IPS-20b (cell line): ENCODE data around the gene CCDC198.

Experiments
- H3K27ac ChIP-seq: one replicate; pipeline ENCODE4 v1.5.1; 2013; ENCODE audit warnings: low read length
- H3K27me3 ChIP-seq: 2 replicates; pipeline ENCODE4 v1.6.1; 2013; ENCODE audit warnings: mild to moderate bottlenecking, low read length, inconsistent platforms; ENCODE audit not compliant: insufficient read depth
- H3K36me3 ChIP-seq: 2 replicates; pipeline ENCODE4 v1.6.1; 2013; ENCODE audit warnings: low read depth, mild to moderate bottlenecking, inconsistent platforms, low read length, moderate library complexity; ENCODE audit not compliant: insufficient read depth
- H3K4me1 ChIP-seq: 2 replicates; pipeline ENCODE4 v1.6.1; 2013; ENCODE audit warnings: mild to moderate bottlenecking, control low read depth, inconsistent platforms, low read length, moderate library complexity; ENCODE audit not compliant: insufficient read depth
- H3K4me3 ChIP-seq: 2 replicates; pipeline ENCODE4 v1.5.1; 2013; ENCODE audit warnings: mild to moderate bottlenecking, low read length, inconsistent platforms
- H3K9ac ChIP-seq: 2 replicates; pipeline ENCODE4 v1.6.1; 2013; ENCODE audit warnings: low read depth, mild to moderate bottlenecking, inconsistent platforms, low read length, moderate library complexity
- H3K9me3 ChIP-seq: 2 replicates; pipeline ENCODE4 v1.6.1; 2013; ENCODE audit warnings: mild to moderate bottlenecking, low read depth, low read length, inconsistent platforms; ENCODE audit not compliant: insufficient read depth

The CCDC198 gene, protein sequence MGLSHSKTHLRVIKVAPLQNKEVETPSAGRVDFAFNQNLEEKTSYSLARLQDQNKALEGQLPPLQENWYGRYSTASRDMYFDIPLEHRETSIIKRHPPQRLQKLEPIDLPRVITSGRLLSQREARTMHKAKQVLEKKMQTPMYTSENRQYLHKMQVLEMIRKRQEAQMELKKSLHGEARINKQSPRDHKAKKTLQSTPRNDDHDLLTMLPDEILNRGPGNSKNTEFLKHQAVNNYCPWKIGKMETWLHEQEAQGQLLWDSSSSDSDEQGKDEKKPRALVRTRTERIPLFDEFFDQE

GRCh38 chr14:57493467-57494181, at the start of gene CCDC198:
TSS of gene CCDC198 (minus strand) at chr14:57493857. CDS start at chr14:57493715, 142 bp downstream.
- H3K4me1 ChIP-seq = peaks cover 3% of the 10 kb centered on the region
- H3K36me3 ChIP-seq = no peaks in the 10 kb centered on the region
- H3K9me3 ChIP-seq = no peaks in the 10 kb centered on the region
- H3K27ac ChIP-seq = no peak within 1 kb of the TSS
- no peak within 1 kb of the TSS for H3K4me3 ChIP-seq
- no peak within 1 kb of the TSS for H3K9ac ChIP-seq
- no peaks in the 10 kb centered on the region for H3K27me3 ChIP-seq

DNA sequence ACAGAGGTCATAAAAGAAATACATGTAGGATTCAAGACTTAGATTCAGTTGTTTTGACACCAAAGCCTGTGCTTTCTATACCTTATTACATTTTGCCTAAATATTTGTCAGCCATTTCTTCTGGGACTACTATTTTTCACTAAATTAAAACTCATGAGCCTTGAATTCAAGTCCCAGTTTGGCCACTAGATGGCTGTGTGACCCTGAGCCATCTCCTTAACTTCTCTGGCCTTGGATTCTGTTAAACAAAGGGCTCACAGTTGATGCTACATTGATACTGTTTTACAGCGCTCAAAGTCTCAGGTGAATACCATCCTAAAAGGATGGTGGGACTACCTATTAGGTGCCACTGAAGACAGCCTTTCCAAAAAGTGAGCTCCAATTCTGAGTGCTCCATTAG, 39.6 kb upstream of the CCDC198 start:
- H3K4me1 ChIP-seq = no peaks in the 10 kb centered on the region
- H3K27ac ChIP-seq = no peak overlapping the region
- H3K9me3 ChIP-seq = no peaks in the 10 kb centered on the region
- H3K36me3 ChIP-seq = no peaks in the 10 kb centered on the region
- H3K27me3 ChIP-seq = no peaks in the 10 kb centered on the region
- no peak overlapping the region for H3K4me3 ChIP-seq
- no peak overlapping the region for H3K9ac ChIP-seq

GRCh38 chr14:57530571-57530970, 36.9 kb upstream of the CCDC198 start:
- Histone ChIP-seq H3K4me3 (no peak overlapping the region), H3K36me3 (no peaks in the 10 kb centered on the region), H3K27ac (no peak overlapping the region), H3K27me3 (no peaks in the 10 kb centered on the region), H3K9ac (no peak overlapping the region), H3K4me1 (no peaks in the 10 kb centered on the region), H3K9me3 (no peaks in the 10 kb centered on the region)

- Histone ChIP-seq H3K4me1 (no peaks in the 10 kb centered on the region), H3K9me3 (no peaks in the 10 kb centered on the region), H3K4me3 (no peak overlapping the region), H3K27me3 (no peaks in the 10 kb centered on the region), H3K9ac (no peak overlapping the region), H3K36me3 (no peaks in the 10 kb centered on the region), H3K27ac (no peak overlapping the region)
Observed at GRCh38 chr14:57526942-57527341, 33.3 kb upstream of the CCDC198 start.

DNA sequence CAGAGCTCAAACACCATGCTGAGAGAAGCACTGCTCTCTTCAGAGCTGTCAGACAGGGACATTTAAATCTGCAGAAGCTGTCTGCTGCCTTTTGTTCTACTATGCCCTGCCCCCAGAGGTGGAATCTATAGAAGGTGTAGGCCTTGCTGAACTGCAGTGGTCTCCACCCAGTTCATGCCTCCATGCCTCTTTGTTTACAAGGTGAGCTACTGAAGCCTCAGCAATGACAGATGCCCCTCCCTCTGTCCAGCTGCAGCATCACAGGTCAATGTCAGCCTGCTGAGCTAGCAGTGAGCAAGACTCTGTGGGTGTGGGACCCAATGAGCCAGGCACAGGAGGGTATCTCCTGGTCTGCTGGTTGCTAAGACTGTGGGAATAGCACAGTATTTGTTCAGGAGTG, 25.4 kb upstream of the CCDC198 start:
- no peaks in the 10 kb centered on the region for H3K36me3 ChIP-seq
- H3K27ac ChIP-seq = no peak overlapping the region
- H3K4me3 ChIP-seq = no peak overlapping the region
- no peaks in the 10 kb centered on the region for H3K9me3 ChIP-seq
- H3K4me1 ChIP-seq = no peaks in the 10 kb centered on the region
- no peak overlapping the region for H3K9ac ChIP-seq
- H3K27me3 ChIP-seq = no peaks in the 10 kb centered on the region

DNA sequence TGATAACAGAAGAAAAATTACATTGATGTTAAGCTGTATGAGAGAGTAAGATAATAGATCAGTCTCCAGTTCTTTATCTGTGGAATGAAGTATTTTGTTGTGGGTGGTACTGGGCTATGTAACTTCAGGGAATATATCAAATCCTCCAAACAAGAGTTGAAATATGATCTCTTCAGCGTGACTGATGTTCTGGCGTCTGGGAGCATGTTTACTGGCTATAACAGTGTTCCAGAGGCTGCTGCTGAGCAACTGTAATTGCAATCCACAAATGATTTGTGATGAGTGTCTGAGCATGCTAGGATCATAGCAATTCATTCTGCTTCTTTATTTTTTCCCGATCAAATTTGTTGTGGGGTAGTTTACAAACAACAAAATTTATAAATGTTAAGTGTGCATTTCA, 18.6 kb upstream of the CCDC198 start:
- Histone ChIP-seq H3K4me3 (no peak overlapping the region), H3K36me3 (no peaks in the 10 kb centered on the region), H3K27me3 (no peaks in the 10 kb centered on the region), H3K9me3 (no peaks in the 10 kb centered on the region), H3K9ac (no peak overlapping the region), H3K4me1 (no peaks in the 10 kb centered on the region), H3K27ac (no peak overlapping the region)

GRCh38 chr14:57508756-57509155, 15.1 kb upstream of the CCDC198 start:
- H3K27ac ChIP-seq = no peak overlapping the region
- no peak overlapping the region for H3K4me3 ChIP-seq
- H3K36me3 ChIP-seq = no peaks in the 10 kb centered on the region
- H3K9ac ChIP-seq = no peak overlapping the region
- H3K9me3 ChIP-seq = no peaks in the 10 kb centered on the region
- H3K27me3 ChIP-seq = no peaks in the 10 kb centered on the region
- no peaks in the 10 kb centered on the region for H3K4me1 ChIP-seq

GRCh38 chr14:57502586-57503254, 9.1 kb upstream of the CCDC198 start:
- Histone ChIP-seq H3K9ac (no peak overlapping the region), H3K4me1 (peaks cover 6% of the 10 kb centered on the region; the same call in 1 of the 2 replicates), H3K9me3 (no peaks in the 10 kb centered on the region), H3K4me3 (no peak overlapping the region), H3K36me3 (no peaks in the 10 kb centered on the region), H3K27me3 (no peaks in the 10 kb centered on the region), H3K27ac (no peak overlapping the region)

DNA sequence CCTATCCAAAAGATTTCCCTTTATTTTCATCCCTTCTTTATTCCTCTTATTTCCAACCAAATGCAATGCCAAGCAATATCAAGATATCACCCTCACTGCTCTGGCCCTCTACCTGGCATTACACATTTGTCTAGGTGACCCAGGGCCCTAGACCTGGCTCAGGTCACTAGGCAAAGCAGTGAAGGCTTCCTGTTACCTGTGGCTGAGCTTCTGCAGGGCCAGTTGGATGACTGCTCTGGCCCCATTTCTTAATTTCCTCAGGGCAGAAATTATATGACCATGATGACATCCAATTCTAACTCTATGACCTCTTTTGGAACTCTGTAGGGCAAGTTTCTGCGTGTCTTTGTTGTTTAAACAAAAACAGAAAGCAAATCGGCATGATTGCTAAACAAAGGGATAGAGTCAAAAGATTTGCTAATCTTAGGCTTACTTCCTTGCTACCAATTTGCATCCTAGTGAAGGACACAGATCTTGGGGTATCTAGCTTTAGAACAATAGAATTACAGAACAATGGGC, 7.4 kb upstream of the CCDC198 start:
- H3K9me3 ChIP-seq = no peaks in the 10 kb centered on the region
- no peak overlapping the region for H3K9ac ChIP-seq
- no peaks in the 10 kb centered on the region for H3K27me3 ChIP-seq
- H3K36me3 ChIP-seq = no peaks in the 10 kb centered on the region
- H3K27ac ChIP-seq = no peak overlapping the region
- peaks cover 6% of the 10 kb centered on the region; the same call in 1 of the 2 replicates for H3K4me1 ChIP-seq
- H3K4me3 ChIP-seq = no peak overlapping the region

GRCh38 chr14:57498659-57499058, 5.0 kb upstream of the CCDC198 start:
- peaks cover 9% of the 10 kb centered on the region; the same call in 1 of the 2 replicates for H3K4me1 ChIP-seq
- H3K27me3 ChIP-seq = no peaks in the 10 kb centered on the region

GRCh38 chr14:57498035-57498434, 4.4 kb upstream of the CCDC198 start:
- H3K9me3 ChIP-seq = no peaks in the 10 kb centered on the region
- H3K4me1 ChIP-seq = peaks cover 9% of the 10 kb centered on the region; the same call in 1 of the 2 replicates
- no peak overlapping the region for H3K4me3 ChIP-seq
- no peak overlapping the region for H3K27ac ChIP-seq
- H3K27me3 ChIP-seq = no peaks in the 10 kb centered on the region
- no peaks in the 10 kb centered on the region for H3K36me3 ChIP-seq
- no peak overlapping the region for H3K9ac ChIP-seq

More at GRCh38 chr14:57498659-57499058, 5.0 kb upstream of the CCDC198 start:
- Histone ChIP-seq H3K36me3 (no peaks in the 10 kb centered on the region), H3K9me3 (no peaks in the 10 kb centered on the region), H3K9ac (no peak overlapping the region), H3K4me3 (no peak overlapping the region), H3K27ac (no peak overlapping the region)
